Smooth muscle cell (in vitro differentiated cells): ENCODE data around the gene OTULINL. TPM values are rescaled to one million over a fixed set of nuclear protein-coding genes. Genes with fewer than 3 reads are reported as not detected.
"Not testable (repeated sequence)": the region's sequence is repeated elsewhere in the genome, so short reads cannot be mapped to it uniquely, and the experiment has no call there.

ENCODE experiments used
- DNase-seq: peaks from one replicate; lab custom pipeline; 2025; ENCODE audit not compliant: unreplicated experiment; lab: John Stamatoyannopoulos, UW
- H2AFZ ChIP-seq: fragments of 200-600 bp; sonication (generic); 2 replicates; pipeline ENCODE4 v1.6.0; 2016; ENCODE audit warnings: antibody characterized with exemption, low read depth, mild to moderate bottlenecking
- H3F3A ChIP-seq: fragments of 200-600 bp; sonication (generic); 2 replicates; pipeline ENCODE4 v1.6.0; 2017; ENCODE audit warnings: antibody characterized with exemption, low read depth
- H3K27ac ChIP-seq: fragments of 200-600 bp; sonication (generic); 2 replicates; pipeline ENCODE4 v1.5.1; 2016; ENCODE audit warnings: low read depth, mild to moderate bottlenecking
- H3K27me3 ChIP-seq: fragments of 200-600 bp; sonication (generic); 2 replicates; pipeline ENCODE4 v1.6.1; 2016; ENCODE audit warnings: low read depth, mild to moderate bottlenecking
- H3K36me3 ChIP-seq: fragments of 200-600 bp; sonication (generic); 2 replicates; pipeline ENCODE4 v1.5.1; 2016; ENCODE audit warnings: low read depth
- H3K4me1 ChIP-seq: fragments of 200-600 bp; sonication (generic); 2 replicates; pipeline ENCODE4 v1.5.1; 2016; ENCODE audit warnings: low read depth
- H3K4me2 ChIP-seq: fragments of 200-600 bp; sonication (generic); 2 replicates; pipeline ENCODE4 v1.6.0; 2016; ENCODE audit warnings: mild to moderate bottlenecking
- H3K4me3 ChIP-seq: fragments of 200-600 bp; sonication (generic); 2 replicates; pipeline ENCODE4 v1.5.1; 2016; ENCODE audit warnings: mild to moderate bottlenecking
- H3K79me2 ChIP-seq: fragments of 200-600 bp; sonication (generic); 2 replicates; pipeline ENCODE4 v1.6.0; 2016; ENCODE audit warnings: low read depth, mild to moderate bottlenecking
- H3K9ac ChIP-seq: fragments of 200-600 bp; sonication (generic); 2 replicates; pipeline ENCODE4 v1.6.0; 2016; ENCODE audit warnings: low read depth
- H3K9me3 ChIP-seq: fragments of 200-600 bp; sonication (generic); replicated peaks from 2 replicates; pipeline ENCODE4 v1.5.1; 2016; ENCODE audit warnings: low read depth
- H4K20me1 ChIP-seq: fragments of 200-600 bp; sonication (generic); 2 replicates; pipeline ENCODE4 v1.6.0; 2016; ENCODE audit warnings: low read depth
- WGBS: methylation state at CpG from one replicate; pipeline ENCODE4 v1.1.7; 2016; ENCODE audit warnings: low lambda C conversion rate; 5-methylcytosine and 5-hydroxymethylcytosine counted together
- polyA plus RNA-seq: library from polyadenylated mRNA; unstranded; fragments of >200 nt; fragmentation: Nextera tagmentation; extraction: Ambion mirVana; gene quantifications from 2 replicates; pipeline ENCODE4 v1.2.1, GENCODE V29; 2016
- total RNA-seq: library from RNA; depleted of rRNA; stranded (reverse); fragments of >200 nt; gene quantifications from 2 replicates; pipeline ENCODE4 v1.2.3, GENCODE V29; 2014
- TF ChIP-seq, protein P1 (sequence below): fragments of 200-600 bp; sonication (generic); IDR thresholded peaks from 2 replicates; pipeline ENCODE4 v1.5.1; 2017; ENCODE audit warnings: borderline replicate concordance, mild to moderate bottlenecking, antibody characterized with exemption; ENCODE audit not compliant: insufficient read depth, poor library complexity, severe bottlenecking

The OTULINL gene
- total and polyA plus RNA-seq, 2 experiments from 2014 or later = 0.19 to 1.1 TPM

DNA sequence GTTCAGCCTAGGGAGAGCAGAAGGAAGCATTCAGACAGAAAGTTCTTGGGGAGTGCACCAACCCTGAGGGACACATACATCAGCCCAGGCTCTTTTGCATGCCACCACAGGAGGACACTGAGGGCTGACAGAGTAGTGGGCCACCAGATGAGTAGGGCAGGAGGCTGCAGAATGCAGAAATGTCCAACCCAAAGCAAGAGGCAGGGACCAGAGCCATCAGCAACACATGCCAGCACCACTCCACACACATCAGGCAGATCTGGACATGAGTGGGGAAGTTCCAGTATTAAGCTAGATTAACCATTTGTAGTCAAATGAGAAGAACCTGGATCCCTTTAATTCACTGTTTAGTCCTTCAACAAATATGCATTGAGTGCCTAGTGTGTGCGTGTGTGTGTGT is 35.7 kb upstream of the OTULINL start:
- TF ChIP-seq, protein P1, sequence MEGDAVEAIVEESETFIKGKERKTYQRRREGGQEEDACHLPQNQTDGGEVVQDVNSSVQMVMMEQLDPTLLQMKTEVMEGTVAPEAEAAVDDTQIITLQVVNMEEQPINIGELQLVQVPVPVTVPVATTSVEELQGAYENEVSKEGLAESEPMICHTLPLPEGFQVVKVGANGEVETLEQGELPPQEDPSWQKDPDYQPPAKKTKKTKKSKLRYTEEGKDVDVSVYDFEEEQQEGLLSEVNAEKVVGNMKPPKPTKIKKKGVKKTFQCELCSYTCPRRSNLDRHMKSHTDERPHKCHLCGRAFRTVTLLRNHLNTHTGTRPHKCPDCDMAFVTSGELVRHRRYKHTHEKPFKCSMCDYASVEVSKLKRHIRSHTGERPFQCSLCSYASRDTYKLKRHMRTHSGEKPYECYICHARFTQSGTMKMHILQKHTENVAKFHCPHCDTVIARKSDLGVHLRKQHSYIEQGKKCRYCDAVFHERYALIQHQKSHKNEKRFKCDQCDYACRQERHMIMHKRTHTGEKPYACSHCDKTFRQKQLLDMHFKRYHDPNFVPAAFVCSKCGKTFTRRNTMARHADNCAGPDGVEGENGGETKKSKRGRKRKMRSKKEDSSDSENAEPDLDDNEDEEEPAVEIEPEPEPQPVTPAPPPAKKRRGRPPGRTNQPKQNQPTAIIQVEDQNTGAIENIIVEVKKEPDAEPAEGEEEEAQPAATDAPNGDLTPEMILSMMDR = no peak
- no peak overlapping the region for H3K4me3 ChIP-seq

GRCh38 chr5:14547666-14548065 is 33.9 kb upstream of the OTULINL start:
- no peak overlapping the region for H3K4me3 ChIP-seq
- no peak overlapping the region for H3K9ac ChIP-seq
- H3K36me3 ChIP-seq = no peaks in the 10 kb centered on the region
- no peaks in the 10 kb centered on the region for H3K4me1 ChIP-seq
- H3F3A ChIP-seq = no peaks in the 10 kb centered on the region
- no peak for DNase-seq
- H2AFZ ChIP-seq = no peak overlapping the region
- H3K4me2 ChIP-seq = no peak overlapping the region
- no peaks in the 10 kb centered on the region for H4K20me1 ChIP-seq
- H3K27me3 ChIP-seq = no peaks in the 10 kb centered on the region
- WGBS = 100% methylated on average over 1 of the region's 1 CpG
- H3K27ac ChIP-seq = no peak overlapping the region
- no peaks in the 10 kb centered on the region for H3K9me3 ChIP-seq
- TF ChIP-seq, protein P1 = no peak
- H3K79me2 ChIP-seq = no peaks in the 10 kb centered on the region

More for the DNA sequence above, 35.7 kb upstream of the OTULINL start:
- no peaks in the 10 kb centered on the region for H3K27me3 ChIP-seq
- 70% methylated on average over 1 of the region's 1 CpG for WGBS
- H3K4me2 ChIP-seq = no peak overlapping the region
- H3K9me3 ChIP-seq = peaks cover 4% of the 10 kb centered on the region
- no peak overlapping the region for H3K27ac ChIP-seq
- no peak overlapping the region for H2AFZ ChIP-seq
- H3K79me2 ChIP-seq = no peaks in the 10 kb centered on the region
- H3K4me1 ChIP-seq = no peaks in the 10 kb centered on the region
- H4K20me1 ChIP-seq = no peaks in the 10 kb centered on the region
- no peaks in the 10 kb centered on the region for H3K36me3 ChIP-seq
- no peaks in the 10 kb centered on the region for H3F3A ChIP-seq
- no peak overlapping the region for H3K9ac ChIP-seq
- no peak for DNase-seq

DNA sequence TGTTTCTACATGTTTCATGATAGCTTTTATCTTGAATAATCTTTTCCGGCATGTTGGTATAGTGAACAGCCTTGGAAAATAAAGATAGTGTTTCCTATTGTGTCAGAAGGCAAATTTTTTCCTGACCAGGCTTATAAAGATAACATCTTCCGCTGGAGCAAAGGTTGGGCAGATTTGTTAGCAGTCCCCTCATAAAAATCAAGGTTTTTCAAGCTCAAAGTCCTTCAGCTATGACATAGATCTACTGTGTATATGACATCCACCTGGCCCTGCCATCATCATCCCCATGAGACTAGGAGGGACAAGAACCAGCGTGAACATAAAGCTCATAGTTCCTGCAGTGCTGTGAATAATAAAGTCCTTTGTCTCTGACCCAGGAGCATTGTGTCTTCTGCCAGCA is 30.4 kb upstream of the OTULINL start:
- Histone ChIP-seq H3F3A (no peaks in the 10 kb centered on the region), H3K36me3 (no peaks in the 10 kb centered on the region), H3K27ac (no peak overlapping the region), H4K20me1 (no peaks in the 10 kb centered on the region), H3K79me2 (no peaks in the 10 kb centered on the region), H3K9ac (no peak overlapping the region), H2AFZ (no peak overlapping the region), H3K27me3 (no peaks in the 10 kb centered on the region), H3K4me1 (no peaks in the 10 kb centered on the region), H3K4me2 (no peak overlapping the region), H3K4me3 (no peak overlapping the region), H3K9me3 (no peaks in the 10 kb centered on the region)
- WGBS = 83% methylated on average over 3 of the region's 3 CpGs
- TF ChIP-seq, protein P1 = no peak
- no peak for DNase-seq

- Histone ChIP-seq H3F3A (no peaks in the 10 kb centered on the region), H3K4me3 (no peak overlapping the region), H3K27ac (no peak overlapping the region), H2AFZ (no peak overlapping the region), H3K9ac (no peak overlapping the region), H3K79me2 (no peaks in the 10 kb centered on the region), H3K4me1 (no peaks in the 10 kb centered on the region), H3K4me2 (no peak overlapping the region), H3K36me3 (no peaks in the 10 kb centered on the region), H4K20me1 (no peaks in the 10 kb centered on the region), H3K27me3 (no peaks in the 10 kb centered on the region), H3K9me3 (no peaks in the 10 kb centered on the region)
- no peak for DNase-seq
- 67% methylated on average over 1 of the region's 1 CpG for WGBS
- TF ChIP-seq, protein P1 = no peak
Measured at GRCh38 chr5:14552017-14552416, 29.6 kb upstream of the OTULINL start.

- not testable (repeated sequence) for H3K9ac ChIP-seq, H3K27me3 ChIP-seq, H3K79me2 ChIP-seq, H2AFZ ChIP-seq, H3K9me3 ChIP-seq, H3K27ac ChIP-seq, H4K20me1 ChIP-seq, DNase-seq, H3F3A ChIP-seq, H3K4me3 ChIP-seq, H3K4me2 ChIP-seq, H3K4me1 ChIP-seq, H3K36me3 ChIP-seq
- 91% methylated on average over 3 of the region's 3 CpGs for WGBS
Measured at GRCh38 chr5:14554288-14554687, 27.3 kb upstream of the OTULINL start.
